ENCODE measurements around the gene MTMR1. TPM values are rescaled to one million over a fixed set of nuclear protein-coding genes. Genes with fewer than 3 reads are reported as not detected.

The MTMR1 gene
- total RNA-seq, 2 donors from 2014 or later, result 35.1 to 35.6 TPM

GRCh38 chrX:150768580-150769190, 75.5 kb downstream of the MTMR1 start:
- H3K4me3 Mint-ChIP-seq, result no peak overlapping the region
- H3K9me3 Mint-ChIP-seq, result no peaks in the 10 kb centered on the region
- DNase-seq (no peak), ATAC-seq (replicated peaks in 1 of 2) (no peak)
- H3K27ac Mint-ChIP-seq, result no peak overlapping the region
- peaks cover 0 to 2% of the 10 kb centered on the region in 2 donors for H3K36me3 Mint-ChIP-seq (ENCODE audit: insufficient read depth in 2 of 2)
- H3K27me3 Mint-ChIP-seq (ENCODE audit: low read depth), result peaks cover 1% of the 10 kb centered on the region
- H3K4me1 Mint-ChIP-seq (ENCODE audit: low read depth), result peaks cover 5% of the 10 kb centered on the region

GRCh38 chrX:150769408-150769807, 76.2 kb downstream of the MTMR1 start:
- Mint-ChIP-seq H3K4me3 (no peak overlapping the region), H3K4me1 (ENCODE audit: low read depth) (peaks cover 5% of the 10 kb centered on the region), H3K36me3 (ENCODE audit: insufficient read depth in 2 of 2) (no peaks in the 10 kb centered on the region), H3K9me3 (no peaks in the 10 kb centered on the region), H3K27ac (no peak overlapping the region), H3K27me3 (ENCODE audit: low read depth) (no peaks in the 10 kb centered on the region)
- no peak for DNase-seq
- no peak for ATAC-seq (replicated peaks in 1 of 2)

GRCh38 chrX:150770623-150771022, 77.4 kb downstream of the MTMR1 start:
- ATAC-seq (replicated peaks in 1 of 2) (no peak), DNase-seq (no peak)
- H3K36me3 Mint-ChIP-seq (ENCODE audit: insufficient read depth in 2 of 2), result no peaks in the 10 kb centered on the region
- no peak overlapping the region for H3K4me3 Mint-ChIP-seq
- no peaks in the 10 kb centered on the region for H3K27me3 Mint-ChIP-seq (ENCODE audit: low read depth)
- no peaks in the 10 kb centered on the region for H3K9me3 Mint-ChIP-seq
- peaks cover 5% of the 10 kb centered on the region for H3K4me1 Mint-ChIP-seq (ENCODE audit: low read depth)
- no peak overlapping the region for H3K27ac Mint-ChIP-seq

- Mint-ChIP-seq H3K27me3 (ENCODE audit: low read depth) (no peaks in the 10 kb centered on the region), H3K36me3 (ENCODE audit: insufficient read depth in 2 of 2) (no peaks in the 10 kb centered on the region), H3K9me3 (no peaks in the 10 kb centered on the region), H3K27ac (no peak overlapping the region), H3K4me3 (no peak overlapping the region), H3K4me1 (ENCODE audit: low read depth) (peaks cover 5% of the 10 kb centered on the region)
- DNase-seq (no peak), ATAC-seq (replicated peaks in 1 of 2) (no peak)
These were observed 77.9 kb downstream of the MTMR1 start for GRCh38 chrX:150771116-150771515.

- no peaks in the 10 kb centered on the region for H3K27me3 Mint-ChIP-seq (ENCODE audit: low read depth)
- no peaks in the 10 kb centered on the region for H3K36me3 Mint-ChIP-seq (ENCODE audit: insufficient read depth in 2 of 2)
- no peak overlapping the region for H3K4me3 Mint-ChIP-seq
- ATAC-seq (replicated peaks in 1 of 2) (peak; percentile 65 to 70), DNase-seq (peak; percentile 79 to 83)
- no peak overlapping the region for H3K27ac Mint-ChIP-seq
- H3K4me1 Mint-ChIP-seq (ENCODE audit: low read depth), result peaks cover 5% of the 10 kb centered on the region
- H3K9me3 Mint-ChIP-seq, result no peaks in the 10 kb centered on the region
These were observed 79.2 kb downstream of the MTMR1 start for GRCh38 chrX:150772150-150772970.

- peaks cover 4% of the 10 kb centered on the region for H3K4me1 Mint-ChIP-seq (ENCODE audit: low read depth)
- DNase-seq (no peak), ATAC-seq (replicated peaks in 1 of 2) (no peak)
- H3K27me3 Mint-ChIP-seq (ENCODE audit: low read depth), result no peaks in the 10 kb centered on the region
- no peak overlapping the region for H3K4me3 Mint-ChIP-seq
- no peak overlapping the region for H3K27ac Mint-ChIP-seq
- no peaks in the 10 kb centered on the region for H3K9me3 Mint-ChIP-seq
- no peaks in the 10 kb centered on the region for H3K36me3 Mint-ChIP-seq (ENCODE audit: insufficient read depth in 2 of 2)
These were observed 79.9 kb downstream of the MTMR1 start for GRCh38 chrX:150773117-150773516.

GRCh38 chrX:150773634-150774033, 80.4 kb downstream of the MTMR1 start:
- ATAC-seq (replicated peaks in 1 of 2) (no peak), DNase-seq (no peak)
- H3K36me3 Mint-ChIP-seq (ENCODE audit: insufficient read depth in 2 of 2), result no peaks in the 10 kb centered on the region
- no peaks in the 10 kb centered on the region for H3K9me3 Mint-ChIP-seq
- peaks cover 5% of the 10 kb centered on the region for H3K4me1 Mint-ChIP-seq (ENCODE audit: low read depth)
- H3K27ac Mint-ChIP-seq, result no peak overlapping the region
- no peaks in the 10 kb centered on the region for H3K27me3 Mint-ChIP-seq (ENCODE audit: low read depth)
- no peak overlapping the region for H3K4me3 Mint-ChIP-seq

GRCh38 chrX:150774798-150775568, 81.8 kb downstream of the MTMR1 start:
- H3K27me3 Mint-ChIP-seq (ENCODE audit: low read depth), result no peaks in the 10 kb centered on the region
- DNase-seq (no peak), ATAC-seq (replicated peaks in 1 of 2) (no peak)
- no peak overlapping the region for H3K27ac Mint-ChIP-seq
- peaks cover 5% of the 10 kb centered on the region for H3K4me1 Mint-ChIP-seq (ENCODE audit: low read depth)
- H3K4me3 Mint-ChIP-seq, result no peak overlapping the region
- H3K36me3 Mint-ChIP-seq (ENCODE audit: insufficient read depth in 2 of 2), result no peaks in the 10 kb centered on the region
- no peaks in the 10 kb centered on the region for H3K9me3 Mint-ChIP-seq

- H3K9me3 Mint-ChIP-seq, result no peaks in the 10 kb centered on the region
- H3K27me3 Mint-ChIP-seq (ENCODE audit: low read depth), result no peaks in the 10 kb centered on the region
- no peak overlapping the region for H3K27ac Mint-ChIP-seq
- DNase-seq, result no peak
- peaks cover 5% of the 10 kb centered on the region for H3K4me1 Mint-ChIP-seq (ENCODE audit: low read depth)
- H3K36me3 Mint-ChIP-seq (ENCODE audit: insufficient read depth in 2 of 2), result no peaks in the 10 kb centered on the region
- H3K4me3 Mint-ChIP-seq, result no peak overlapping the region
- ATAC-seq (replicated peaks in 1 of 2), result no peak
These were observed 82.6 kb downstream of the MTMR1 start for GRCh38 chrX:150775569-150776350.

GRCh38 chrX:150777328-150777992, 84.3 kb downstream of the MTMR1 start:
- no peak overlapping the region for H3K27ac Mint-ChIP-seq
- no peaks in the 10 kb centered on the region for H3K27me3 Mint-ChIP-seq (ENCODE audit: low read depth)
- no peaks in the 10 kb centered on the region for H3K9me3 Mint-ChIP-seq
- ATAC-seq (replicated peaks in 1 of 2) (no peak), DNase-seq (no peak)
- H3K36me3 Mint-ChIP-seq (ENCODE audit: insufficient read depth in 2 of 2), result no peaks in the 10 kb centered on the region
- H3K4me3 Mint-ChIP-seq, result no peak overlapping the region
- peaks cover 5% of the 10 kb centered on the region for H3K4me1 Mint-ChIP-seq (ENCODE audit: low read depth)

GRCh38 chrX:150779385-150779784, 86.2 kb downstream of the MTMR1 start:
- H3K4me1 Mint-ChIP-seq (ENCODE audit: low read depth), result peaks cover 5% of the 10 kb centered on the region
- no peak for DNase-seq
- H3K9me3 Mint-ChIP-seq, result no peaks in the 10 kb centered on the region
- H3K27ac Mint-ChIP-seq, result no peak overlapping the region
- H3K36me3 Mint-ChIP-seq (ENCODE audit: insufficient read depth in 2 of 2), result no peaks in the 10 kb centered on the region
- no peaks in the 10 kb centered on the region for H3K27me3 Mint-ChIP-seq (ENCODE audit: low read depth)
- no peak for ATAC-seq (replicated peaks in 1 of 2)
- H3K4me3 Mint-ChIP-seq, result no peak overlapping the region

- Mint-ChIP-seq H3K27me3 (ENCODE audit: low read depth) (no peaks in the 10 kb centered on the region), H3K9me3 (no peaks in the 10 kb centered on the region), H3K4me3 (no peak overlapping the region), H3K4me1 (ENCODE audit: low read depth) (peaks cover 5% of the 10 kb centered on the region), H3K36me3 (ENCODE audit: insufficient read depth in 2 of 2) (no peaks in the 10 kb centered on the region), H3K27ac (no peak overlapping the region)
- DNase-seq (no peak), ATAC-seq (replicated peaks in 1 of 2) (no peak)
These were observed 88.5 kb downstream of the MTMR1 start for GRCh38 chrX:150781677-150782076.

Data from activated T-cell treated with anti-CD3 and anti-CD28 coated beads, Interleukin-2, amount 50 U/mL, for 72 hours (primary cell).